Measurements from ENCODE around the gene URB2. TPM values are rescaled to one million over a fixed set of nuclear protein-coding genes. Genes with fewer than 3 reads are reported as not detected.
"Not testable (repeated sequence)": the region's sequence is repeated elsewhere in the genome, so short reads cannot be mapped to it uniquely, and the experiment has no call there.

The URB2 gene
- total RNA-seq, 4 donors from 2014 or later = 6.0 to 12.1 (median 9.2) TPM

DNA sequence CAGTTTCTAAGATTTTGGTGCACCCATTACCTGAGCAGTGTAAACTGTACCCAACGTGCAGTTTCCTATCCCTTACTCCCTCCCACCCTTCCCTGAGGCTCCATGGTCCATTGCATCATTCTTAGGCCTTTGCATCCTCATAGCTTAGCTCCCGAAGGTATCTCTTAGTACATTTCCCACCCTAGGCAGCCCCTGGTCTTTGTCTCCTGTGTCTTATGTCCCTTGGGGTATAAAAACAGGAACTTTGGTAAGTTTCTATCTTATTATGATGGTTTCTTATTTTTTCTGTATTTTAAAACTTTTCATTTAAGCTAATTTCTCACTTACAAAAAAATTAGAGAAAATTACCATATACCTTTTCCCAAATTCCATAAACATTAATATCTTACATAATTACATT lies 78.1 kb downstream of the URB2 start:
- no peak for ATAC-seq
- TF ChIP-seq POLR2A (IDR thresholded peaks at IDR 0.05) (no peak), EP300 (IDR thresholded peaks at IDR 0.05) (no peak), POLR2AphosphoS5 (IDR thresholded peaks at IDR 0.05) (no peak)
- TF ChIP-seq, protein P1, sequence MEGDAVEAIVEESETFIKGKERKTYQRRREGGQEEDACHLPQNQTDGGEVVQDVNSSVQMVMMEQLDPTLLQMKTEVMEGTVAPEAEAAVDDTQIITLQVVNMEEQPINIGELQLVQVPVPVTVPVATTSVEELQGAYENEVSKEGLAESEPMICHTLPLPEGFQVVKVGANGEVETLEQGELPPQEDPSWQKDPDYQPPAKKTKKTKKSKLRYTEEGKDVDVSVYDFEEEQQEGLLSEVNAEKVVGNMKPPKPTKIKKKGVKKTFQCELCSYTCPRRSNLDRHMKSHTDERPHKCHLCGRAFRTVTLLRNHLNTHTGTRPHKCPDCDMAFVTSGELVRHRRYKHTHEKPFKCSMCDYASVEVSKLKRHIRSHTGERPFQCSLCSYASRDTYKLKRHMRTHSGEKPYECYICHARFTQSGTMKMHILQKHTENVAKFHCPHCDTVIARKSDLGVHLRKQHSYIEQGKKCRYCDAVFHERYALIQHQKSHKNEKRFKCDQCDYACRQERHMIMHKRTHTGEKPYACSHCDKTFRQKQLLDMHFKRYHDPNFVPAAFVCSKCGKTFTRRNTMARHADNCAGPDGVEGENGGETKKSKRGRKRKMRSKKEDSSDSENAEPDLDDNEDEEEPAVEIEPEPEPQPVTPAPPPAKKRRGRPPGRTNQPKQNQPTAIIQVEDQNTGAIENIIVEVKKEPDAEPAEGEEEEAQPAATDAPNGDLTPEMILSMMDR (IDR thresholded peaks at IDR 0.05) = no peak
- Histone ChIP-seq H3K27ac (no peak overlapping the region), H3K4me1 (peaks cover 0 to 10% (median 0%) of the 10 kb centered on the region in 3 donors), H3K4me3 (no peak overlapping the region), H3K36me3 (no peaks in the 10 kb centered on the region), H3K27me3 (no peaks in the 10 kb centered on the region), H3K9me3 (no peaks in the 10 kb centered on the region)
- WGBS, 2 donors (ENCODE audit: low coverage in 1 of 2) = 67 to 70% methylated on average over 2 of the region's 2 CpGs

DNA sequence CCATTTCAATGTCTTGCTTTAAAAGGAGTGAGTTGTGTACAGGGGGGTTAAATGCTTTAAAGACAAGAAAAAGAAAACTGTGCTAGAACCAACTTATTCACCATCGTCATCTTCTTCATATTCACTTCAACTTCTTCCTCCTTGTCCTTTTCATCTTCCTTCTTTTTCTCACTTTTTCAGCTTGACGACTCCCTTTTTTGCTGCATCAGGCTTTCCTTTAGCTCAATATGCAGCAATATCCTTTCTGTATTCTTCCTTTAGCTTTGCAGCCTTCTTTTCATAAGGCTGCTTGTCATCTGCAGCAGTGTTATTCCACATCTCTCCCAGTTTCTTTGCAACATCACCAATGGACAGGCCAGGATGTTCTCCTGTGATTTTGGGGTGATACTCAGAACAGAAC lies 79.1 kb downstream of the URB2 start:
- H3K27ac ChIP-seq, ATAC-seq, H3K4me1 ChIP-seq, H3K9me3 ChIP-seq, H3K27me3 ChIP-seq, H3K36me3 ChIP-seq, H3K4me3 ChIP-seq: not testable (repeated sequence)
- WGBS, 2 donors (ENCODE audit: low coverage in 1 of 2) = 83 to 100% methylated on average over 1 to 2 of the region's 2 CpGs

DNA sequence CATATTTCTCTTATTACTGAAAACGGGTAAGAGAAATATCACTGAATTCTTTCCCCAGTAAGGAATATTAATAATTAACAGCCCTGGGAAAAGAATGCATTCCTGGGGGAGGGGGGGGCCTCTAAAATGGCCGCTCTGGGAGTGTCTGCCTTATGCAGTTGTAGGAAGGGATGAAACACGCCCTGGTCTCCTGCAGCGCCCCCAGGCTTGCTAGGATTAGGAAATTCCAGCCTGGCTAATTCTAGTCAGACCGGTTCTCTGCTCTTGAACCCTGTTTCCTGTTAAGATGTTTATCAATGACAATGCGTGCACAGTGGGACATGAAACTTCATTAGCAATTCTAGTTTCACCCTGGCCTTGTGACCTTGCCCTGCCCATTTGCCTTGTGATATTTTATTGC lies 81.1 kb downstream of the URB2 start:
- not testable (repeated sequence) for H3K4me3 ChIP-seq, H3K4me1 ChIP-seq, H3K27me3 ChIP-seq, H3K36me3 ChIP-seq, ATAC-seq, H3K27ac ChIP-seq, H3K9me3 ChIP-seq
- 77 to 80% methylated on average over 5 to 6 of the region's 6 CpGs for WGBS, 2 donors (ENCODE audit: low coverage in 1 of 2)

DNA sequence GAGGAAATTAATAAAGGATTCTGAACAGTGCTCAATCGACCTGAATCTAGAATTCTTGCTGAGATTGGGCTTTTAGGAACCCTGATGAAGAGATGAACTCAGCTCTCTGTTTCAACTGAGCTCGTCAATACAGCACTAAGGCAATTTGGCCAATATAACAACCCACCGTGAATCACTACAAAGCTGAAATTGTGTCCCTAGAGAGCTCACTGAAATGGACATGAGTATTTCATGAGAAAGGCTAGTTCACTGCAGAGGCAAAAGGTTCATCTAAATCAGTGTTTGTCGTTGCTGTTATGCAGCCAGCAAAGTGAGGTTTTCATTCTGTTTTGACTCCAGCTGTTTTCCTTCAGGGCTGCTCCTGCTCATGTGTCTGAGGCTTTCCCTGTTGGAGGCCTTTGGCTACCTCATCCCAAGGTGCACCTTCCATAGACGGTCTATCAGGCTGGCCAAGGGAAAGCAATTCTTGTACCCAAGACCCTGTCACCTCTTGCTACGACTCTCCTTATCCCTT lies 83.5 kb downstream of the URB2 start:
- H3K27ac ChIP-seq = no peak overlapping the region
- no peak overlapping the region for H3K4me3 ChIP-seq
- H3K27me3 ChIP-seq = no peaks in the 10 kb centered on the region
- no peaks in the 10 kb centered on the region for H3K36me3 ChIP-seq
- WGBS, 2 donors (ENCODE audit: low coverage in 1 of 2) = 45 to 57% methylated on average over 4 to 6 of the region's 6 CpGs
- H3K9me3 ChIP-seq = no peaks in the 10 kb centered on the region
- TF ChIP-seq POLR2A (IDR thresholded peaks at IDR 0.05) = no peak
- no peak for TF ChIP-seq EP300 (IDR thresholded peaks at IDR 0.05)
- no peak for TF ChIP-seq POLR2AphosphoS5 (IDR thresholded peaks at IDR 0.05)
- TF ChIP-seq, protein P1 (IDR thresholded peaks at IDR 0.05) = no peak
- H3K4me1 ChIP-seq = no peaks in the 10 kb centered on the region
- ATAC-seq = no peak

Other genes starting within 250 kb of the URB2 start
- gene ACTA1, start 192.2 kb upstream of the URB2 start, total RNA-seq = under 1 TPM in 2 of 4 donors, not detected in 2; 0.27 to 0.42 TPM
- gene NUP133, start 117.9 kb upstream of the URB2 start, total RNA-seq = 10 to 100 TPM; 20.5 to 30.2 (median 26.7) TPM
- gene ABCB10, start 67.5 kb upstream of the URB2 start, total RNA-seq = 10 to 100 TPM; 14.1 to 21.8 (median 18.1) TPM
- 10 to 100 TPM; 20.5 to 30.4 (median 24.6) TPM for gene TAF5L, start 125 bp upstream of the URB2 start, total RNA-seq

All from gastroesophageal sphincter (tissue), 4 donors.